DMS114 treated with DMSO at 0.1 percent for 48 hours (cell line): ENCODE data around the gene AUTS2.

Experiments
- DNase-seq: peaks from one replicate; lab custom pipeline; 2025; ENCODE audit not compliant: unreplicated experiment; lab: John Stamatoyannopoulos, UW

Gene AUTS2

GRCh38 chr7:70392877-70393435 is 794.7 kb downstream of the AUTS2 start:
- no peak for DNase-seq

- DNase-seq, result no peak
Observed at GRCh38 chr7:70393956-70394355, 795.7 kb downstream of the AUTS2 start.

GRCh38 chr7:70400829-70401380 is 802.6 kb downstream of the AUTS2 start:
- no peak for DNase-seq

- DNase-seq, result no peak
Observed at GRCh38 chr7:70402069-70402468, 803.8 kb downstream of the AUTS2 start.

GRCh38 chr7:70405241-70405640 is 807.0 kb downstream of the AUTS2 start:
- DNase-seq, result no peak

GRCh38 chr7:70406186-70406949 is 808.1 kb downstream of the AUTS2 start:
- no peak for DNase-seq

GRCh38 chr7:70406950-70407209 is 808.6 kb downstream of the AUTS2 start:
- no peak for DNase-seq

GRCh38 chr7:70408477-70408876 is 810.2 kb downstream of the AUTS2 start:
- DNase-seq, result no peak

- no peak for DNase-seq
Observed at GRCh38 chr7:70408891-70409290, 810.6 kb downstream of the AUTS2 start.

GRCh38 chr7:70410134-70410750 is 812.0 kb downstream of the AUTS2 start:
- no peak for DNase-seq

- no peak for DNase-seq
Observed at GRCh38 chr7:70414368-70414767, 816.1 kb downstream of the AUTS2 start.

- no peak for DNase-seq
Observed at GRCh38 chr7:70415179-70415972, 817.1 kb downstream of the AUTS2 start.

GRCh38 chr7:70416347-70416985 is 818.2 kb downstream of the AUTS2 start:
- DNase-seq, result no peak

GRCh38 chr7:70416986-70417655 is 818.8 kb downstream of the AUTS2 start:
- DNase-seq, result no peak

GRCh38 chr7:70419526-70420380 is 821.5 kb downstream of the AUTS2 start:
- no peak for DNase-seq

- no peak for DNase-seq
Observed at GRCh38 chr7:70420381-70420662, 822.0 kb downstream of the AUTS2 start.

GRCh38 chr7:70421319-70421718 is 823.0 kb downstream of the AUTS2 start:
- DNase-seq, result no peak

- no peak for DNase-seq
Observed at GRCh38 chr7:70426249-70426880, 828.1 kb downstream of the AUTS2 start.

- no peak for DNase-seq
Observed at GRCh38 chr7:70432567-70433001, 834.3 kb downstream of the AUTS2 start.
